ENCODE results near the gene NPSR1.

DNA sequence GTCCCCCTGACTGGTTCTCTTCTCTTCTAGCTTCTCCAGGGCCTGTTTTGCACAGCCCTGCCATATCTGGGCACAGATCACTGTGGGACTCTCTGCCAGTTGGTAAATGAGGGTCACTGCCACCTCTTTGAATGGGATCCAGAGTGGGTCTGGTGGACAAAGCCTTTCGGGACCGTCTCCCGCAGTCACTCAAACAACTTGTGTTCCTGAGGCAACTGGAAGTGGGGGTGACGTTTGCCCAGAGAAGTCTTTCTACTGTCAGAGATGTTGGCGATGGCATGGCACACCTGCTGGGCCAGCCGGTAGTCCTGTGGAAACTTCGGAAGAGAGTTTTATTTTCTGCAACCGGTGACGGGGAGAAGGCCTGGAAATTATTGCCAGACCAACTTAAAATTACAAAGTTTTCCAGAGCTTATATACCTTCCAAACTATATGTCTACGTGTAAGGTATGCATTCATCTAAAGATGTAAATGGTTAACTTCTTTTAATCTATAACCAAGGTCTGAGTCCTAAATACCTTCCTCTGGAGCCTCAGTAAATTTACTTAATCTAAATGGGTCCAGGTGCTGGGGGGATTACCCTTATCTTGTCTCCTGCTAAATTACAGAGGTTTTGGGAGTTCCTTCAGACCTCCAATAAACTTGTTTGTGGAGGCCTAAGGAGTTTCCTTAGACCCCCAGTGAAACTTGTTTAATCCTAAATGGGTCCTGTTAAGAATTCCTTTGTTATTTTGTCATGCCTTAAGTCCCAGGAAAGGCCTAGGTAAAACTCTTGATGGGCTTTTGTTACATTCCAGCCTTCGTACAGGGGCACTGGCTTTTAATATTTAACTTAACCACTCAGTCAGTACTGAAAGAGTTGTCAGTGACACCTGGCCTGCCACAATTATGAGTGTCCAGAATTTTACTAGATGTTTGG lies 94.0 kb downstream of the NPSR1 start:
- TF ChIP-seq HDGF (IDR thresholded peaks at IDR 0.05; ENCODE audit: borderline replicate concordance) (no peak), FOXA1 (IDR thresholded peaks at IDR 0.05) (no peak), SP1 (IDR thresholded peaks at IDR 0.05) (no peak), FOXK2 (IDR thresholded peaks at IDR 0.05) (no peak), L3MBTL2 (conservative IDR thresholded peaks at IDR 0.05) (no peak), ZNF384 (IDR thresholded peaks at IDR 0.05) (no peak), TARDBP (IDR thresholded peaks at IDR 0.05) (no peak), BHLHE40 (IDR thresholded peaks at IDR 0.05; ENCODE audit: borderline replicate concordance) (no peak), FOXM1 (IDR thresholded peaks at IDR 0.05; ENCODE audit: borderline replicate concordance) (no peak), SUZ12 (IDR thresholded peaks at IDR 0.05) (no peak), LEF1 (IDR thresholded peaks at IDR 0.05; ENCODE audit: borderline replicate concordance) (no peak)
- TF ChIP-seq, protein P1, sequence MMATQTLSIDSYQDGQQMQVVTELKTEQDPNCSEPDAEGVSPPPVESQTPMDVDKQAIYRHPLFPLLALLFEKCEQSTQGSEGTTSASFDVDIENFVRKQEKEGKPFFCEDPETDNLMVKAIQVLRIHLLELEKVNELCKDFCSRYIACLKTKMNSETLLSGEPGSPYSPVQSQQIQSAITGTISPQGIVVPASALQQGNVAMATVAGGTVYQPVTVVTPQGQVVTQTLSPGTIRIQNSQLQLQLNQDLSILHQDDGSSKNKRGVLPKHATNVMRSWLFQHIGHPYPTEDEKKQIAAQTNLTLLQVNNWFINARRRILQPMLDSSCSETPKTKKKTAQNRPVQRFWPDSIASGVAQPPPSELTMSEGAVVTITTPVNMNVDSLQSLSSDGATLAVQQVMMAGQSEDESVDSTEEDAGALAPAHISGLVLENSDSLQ (IDR thresholded peaks at IDR 0.05) = no peak
